ENCODE measurements around the gene KLHL13. TPM values are rescaled to one million over a fixed set of nuclear protein-coding genes. Genes with fewer than 3 reads are reported as not detected.

Gene KLHL13
- total and polyA plus RNA-seq, 9 donors, result 4.9 to 15.8 (median 7.7) TPM

DNA sequence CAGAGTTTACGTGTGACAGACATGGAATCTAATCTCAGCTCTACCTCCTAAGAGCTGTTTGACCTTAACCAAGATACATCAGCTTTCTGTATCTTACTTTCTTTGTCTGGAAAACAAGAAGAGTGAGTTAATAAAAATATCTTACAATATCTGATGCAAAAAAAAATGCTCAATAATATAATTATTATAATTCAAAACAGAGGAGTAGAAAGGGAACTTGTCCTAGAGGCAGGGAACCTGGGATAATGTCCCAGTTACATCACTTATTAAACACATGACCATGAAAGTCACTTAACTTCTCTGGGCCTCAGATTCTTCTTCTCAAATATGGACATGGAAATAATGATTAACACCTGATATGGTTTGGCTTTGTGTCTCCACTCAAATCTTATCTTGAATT, 256.1 kb downstream of the KLHL13 start:
- TF ChIP-seq, protein P1, sequence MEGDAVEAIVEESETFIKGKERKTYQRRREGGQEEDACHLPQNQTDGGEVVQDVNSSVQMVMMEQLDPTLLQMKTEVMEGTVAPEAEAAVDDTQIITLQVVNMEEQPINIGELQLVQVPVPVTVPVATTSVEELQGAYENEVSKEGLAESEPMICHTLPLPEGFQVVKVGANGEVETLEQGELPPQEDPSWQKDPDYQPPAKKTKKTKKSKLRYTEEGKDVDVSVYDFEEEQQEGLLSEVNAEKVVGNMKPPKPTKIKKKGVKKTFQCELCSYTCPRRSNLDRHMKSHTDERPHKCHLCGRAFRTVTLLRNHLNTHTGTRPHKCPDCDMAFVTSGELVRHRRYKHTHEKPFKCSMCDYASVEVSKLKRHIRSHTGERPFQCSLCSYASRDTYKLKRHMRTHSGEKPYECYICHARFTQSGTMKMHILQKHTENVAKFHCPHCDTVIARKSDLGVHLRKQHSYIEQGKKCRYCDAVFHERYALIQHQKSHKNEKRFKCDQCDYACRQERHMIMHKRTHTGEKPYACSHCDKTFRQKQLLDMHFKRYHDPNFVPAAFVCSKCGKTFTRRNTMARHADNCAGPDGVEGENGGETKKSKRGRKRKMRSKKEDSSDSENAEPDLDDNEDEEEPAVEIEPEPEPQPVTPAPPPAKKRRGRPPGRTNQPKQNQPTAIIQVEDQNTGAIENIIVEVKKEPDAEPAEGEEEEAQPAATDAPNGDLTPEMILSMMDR (IDR thresholded peaks at IDR 0.05), result no peak
- no peak for TF ChIP-seq POLR2A (IDR thresholded peaks at IDR 0.05)
- no peak for TF ChIP-seq EP300 (IDR thresholded peaks at IDR 0.05)
- WGBS, 3 donors, result 59 to 86% (median 66%) methylated on average over 1 of the region's 1 CpG
- H3K36me3 ChIP-seq, result no peaks in the 10 kb centered on the region
- DNase-seq, result no peak
- H3K27ac ChIP-seq, result no peak overlapping the region
- H3K27me3 ChIP-seq, result no peaks in the 10 kb centered on the region
- no peaks in the 10 kb centered on the region for H3K9me3 ChIP-seq
- no peaks in the 10 kb centered on the region for H3K4me1 ChIP-seq (ENCODE audit: insufficient read depth)
- intact Hi-C loops (cut with DNase I), result no loop called here
- no peak overlapping the region for H3K4me3 ChIP-seq

DNA sequence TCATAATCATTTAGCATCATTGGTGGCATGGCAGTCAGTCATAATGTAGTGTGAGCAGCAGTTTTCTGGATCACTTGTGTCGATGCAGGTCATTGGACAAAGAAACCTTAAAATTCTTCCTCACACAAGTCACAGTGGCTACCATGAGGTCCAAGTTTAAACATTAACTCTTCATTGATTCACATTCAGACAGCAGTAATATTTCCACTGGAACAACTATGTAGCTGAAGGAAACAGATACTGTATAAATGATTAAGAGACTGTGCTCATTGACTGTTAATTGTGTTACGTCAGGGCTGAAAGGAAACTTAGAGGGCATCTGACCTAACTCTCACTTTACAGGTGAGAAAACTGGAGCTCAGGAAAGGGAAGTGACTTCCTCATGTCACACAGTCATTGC, 261.8 kb downstream of the KLHL13 start:
- TF ChIP-seq POLR2A (IDR thresholded peaks at IDR 0.05) (no peak), EP300 (IDR thresholded peaks at IDR 0.05) (no peak)
- TF ChIP-seq, protein P1 (IDR thresholded peaks at IDR 0.05), result no peak
- Histone ChIP-seq H3K4me3 (no peak overlapping the region), H3K27me3 (no peaks in the 10 kb centered on the region), H3K36me3 (no peaks in the 10 kb centered on the region), H3K27ac (no peak overlapping the region), H3K9me3 (no peaks in the 10 kb centered on the region), H3K4me1 (ENCODE audit: insufficient read depth) (no peaks in the 10 kb centered on the region)
- intact Hi-C loops (cut with DNase I), result no loop called here
- no peak for DNase-seq
- WGBS, 3 donors, result 38 to 71% (median 66%) methylated on average over 2 of the region's 2 CpGs

DNA sequence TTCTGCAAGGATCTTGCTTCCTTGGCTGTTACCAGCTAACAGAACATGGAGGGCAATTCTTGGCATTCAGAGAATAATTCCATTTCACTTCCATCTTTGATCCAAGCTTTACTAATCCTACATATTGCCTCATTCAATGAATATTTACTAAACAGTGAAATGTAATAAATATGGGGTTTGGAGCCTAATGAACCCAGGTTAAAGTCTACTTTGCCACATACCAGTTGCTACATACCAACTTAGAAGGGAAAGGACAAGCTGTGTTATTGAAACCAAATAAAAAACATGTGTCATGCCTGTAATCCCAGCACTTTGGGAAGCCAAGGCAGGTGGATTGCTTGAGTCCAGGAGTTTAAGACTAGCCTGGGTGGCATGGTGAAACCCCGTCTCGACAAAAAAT, 265.6 kb downstream of the KLHL13 start:
- 75 to 83% (median 75%) methylated on average over 2 of the region's 2 CpGs for WGBS, 3 donors

More for the DNA sequence above, 265.6 kb downstream of the KLHL13 start:
- Histone ChIP-seq H3K27me3 (no peaks in the 10 kb centered on the region), H3K4me1 (ENCODE audit: insufficient read depth) (no peaks in the 10 kb centered on the region), H3K4me3 (no peak overlapping the region), H3K27ac (no peak overlapping the region), H3K9me3 (no peaks in the 10 kb centered on the region), H3K36me3 (no peaks in the 10 kb centered on the region)
- intact Hi-C loops (cut with DNase I), result no loop called here
- TF ChIP-seq POLR2A (IDR thresholded peaks at IDR 0.05) (no peak), EP300 (IDR thresholded peaks at IDR 0.05) (no peak)
- TF ChIP-seq, protein P1 (IDR thresholded peaks at IDR 0.05), result no peak
- no peak for DNase-seq

Small RNAs within 50 kb of the gene (small RNA-seq; reads per million reads assigned to genes)
- gene RF00019, result not detected
- gene TUBB4BP3, result not detected

Other genes starting within 250 kb of the KLHL13 start
- gene WDR44, start 229.3 kb upstream of the KLHL13 start, total RNA-seq, result 10 to 100 TPM; 11.0 to 17.9 (median 15.3) TPM
- 10 to 100 TPM in 1 of 2 donors, 1 to 10 TPM in 1; 6.1 to 17.2 TPM for gene WDR44, start 229.3 kb upstream of the KLHL13 start, polyA plus RNA-seq

Measured in ovary (tissue), 9 donors.